ENCODE data around the gene HIVEP3. TPM values are rescaled to one million over a fixed set of nuclear protein-coding genes. Genes with fewer than 3 reads are reported as not detected.

HIVEP3 gene
- total and polyA plus RNA-seq, 5 donors: 6.3 to 7.9 (median 7.2) TPM

DNA sequence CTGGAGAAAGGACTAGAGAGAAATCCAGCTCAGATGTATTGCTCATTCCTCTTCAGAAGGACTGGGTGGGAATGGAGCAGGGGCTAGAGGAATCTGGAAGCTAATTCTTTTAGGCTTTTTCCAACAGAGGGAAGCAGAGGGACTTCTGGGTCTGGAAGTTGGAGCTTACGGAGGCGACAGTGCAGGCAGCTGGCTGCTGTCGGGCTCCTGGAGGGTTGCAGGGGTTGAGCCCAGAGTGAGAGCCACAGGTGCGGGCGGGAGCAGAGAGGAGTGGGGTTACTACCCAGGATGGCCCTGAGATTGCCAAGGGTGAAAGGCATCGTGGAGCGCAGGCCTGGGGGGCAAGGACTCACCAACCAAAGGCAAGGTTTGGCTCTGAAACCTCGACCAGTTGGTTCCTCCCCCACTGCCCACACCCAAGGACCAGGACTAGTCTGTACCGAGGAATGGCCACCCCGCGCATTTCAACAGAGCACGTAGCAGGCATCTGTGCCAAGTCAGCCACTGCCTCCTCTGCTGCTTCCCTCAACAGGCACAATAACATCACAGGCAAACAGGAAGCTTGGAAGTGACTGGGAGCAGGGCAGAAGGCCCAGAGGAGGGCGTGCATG lies 411.5 kb downstream of the HIVEP3 start:
- no peaks in the 10 kb centered on the region for H3K27me3 ChIP-seq (ENCODE audit: control insufficient read depth, insufficient read depth)
- intact Hi-C loops (cut with DNase I): no loop called here
- WGBS: 75% methylated on average over 13 of the region's 13 CpGs

GRCh38 chr1:41504114-41505035 lies 414.3 kb downstream of the HIVEP3 start:
- H3K27ac ChIP-seq (ENCODE audit: low read length): peak overlapping the region; percentile 22

More for the DNA sequence above, 411.5 kb downstream of the HIVEP3 start:
- Histone ChIP-seq H3K27ac (ENCODE audit: low read length) (no peak overlapping the region), H3K4me3 (ENCODE audit: low read length) (no peak overlapping the region), H3K9me3 (ENCODE audit: control insufficient read depth, low read length) (no peaks in the 10 kb centered on the region), H3K4me1 (ENCODE audit: control insufficient read depth, insufficient read depth, low read length) (no peaks in the 10 kb centered on the region)
- DNase-seq (peak in 2 of 3 donors; percentile 38 to 47), ATAC-seq (no peak)

GRCh38 chr1:41503538-41504113 lies 415.1 kb downstream of the HIVEP3 start:
- H3K4me1 ChIP-seq (ENCODE audit: control insufficient read depth, insufficient read depth, low read length): peaks cover 3% of the 10 kb centered on the region
- no peak for ATAC-seq

More at GRCh38 chr1:41504114-41505035, 414.3 kb downstream of the HIVEP3 start:
- Histone ChIP-seq H3K27me3 (ENCODE audit: control insufficient read depth, insufficient read depth) (no peaks in the 10 kb centered on the region), H3K9me3 (ENCODE audit: control insufficient read depth, low read length) (no peaks in the 10 kb centered on the region), H3K4me3 (ENCODE audit: low read length) (no peak overlapping the region), H3K4me1 (ENCODE audit: control insufficient read depth, insufficient read depth, low read length) (peaks cover 3% of the 10 kb centered on the region)
- intact Hi-C loops (cut with DNase I): no loop called here
- WGBS: 73% methylated on average over 15 of the region's 15 CpGs
- ATAC-seq (peak in 1 of 2 donors; percentile 5), DNase-seq (peak in 1 of 3 donors; percentile 50)

DNA sequence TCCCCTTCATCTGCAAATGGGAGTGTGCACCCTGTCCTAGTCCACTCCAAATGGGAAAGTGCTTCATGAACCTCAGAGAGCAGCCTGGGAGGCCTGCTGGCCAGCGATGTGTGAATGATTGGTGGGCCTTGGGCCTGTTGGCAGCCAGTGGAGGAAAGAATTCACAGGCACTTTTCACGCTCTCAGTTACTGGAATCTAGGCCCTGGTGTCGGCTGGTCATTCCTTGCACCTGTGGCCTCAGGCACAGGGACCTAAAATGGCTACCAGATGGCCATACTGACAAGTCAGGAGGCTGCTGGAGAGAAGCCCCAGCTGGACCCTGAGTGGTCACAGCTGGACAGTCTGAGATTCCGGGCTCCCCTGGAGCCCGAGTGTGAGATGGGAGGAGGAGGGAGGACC lies 415.8 kb downstream of the HIVEP3 start:
- Histone ChIP-seq H3K27me3 (ENCODE audit: control insufficient read depth, insufficient read depth) (no peaks in the 10 kb centered on the region), H3K4me3 (ENCODE audit: low read length) (no peak overlapping the region), H3K27ac (ENCODE audit: low read length) (peak overlapping the region; percentile 68), H3K9me3 (ENCODE audit: control insufficient read depth, low read length) (no peaks in the 10 kb centered on the region), H3K4me1 (ENCODE audit: control insufficient read depth, insufficient read depth, low read length) (peaks cover 3% of the 10 kb centered on the region)
- intact Hi-C loops (cut with DNase I): no loop called here
- 53% methylated on average over 5 of the region's 5 CpGs for WGBS
- ATAC-seq: peak; percentile 18 to 37
- DNase-seq: peak in 1 of 3 donors; percentile 71

More at GRCh38 chr1:41503538-41504113, 415.1 kb downstream of the HIVEP3 start:
- intact Hi-C loops (cut with DNase I): no loop called here
- Histone ChIP-seq H3K9me3 (ENCODE audit: control insufficient read depth, low read length) (no peaks in the 10 kb centered on the region), H3K4me3 (ENCODE audit: low read length) (no peak overlapping the region), H3K27ac (ENCODE audit: low read length) (peak overlapping the region; percentile 22), H3K27me3 (ENCODE audit: control insufficient read depth, insufficient read depth) (no peaks in the 10 kb centered on the region)
- 87% methylated on average over 11 of the region's 11 CpGs for WGBS
- DNase-seq: peak in 1 of 3 donors; percentile 25

GRCh38 chr1:41501581-41501980 lies 417.1 kb downstream of the HIVEP3 start:
- Histone ChIP-seq H3K4me3 (ENCODE audit: low read length) (no peak overlapping the region), H3K27me3 (ENCODE audit: control insufficient read depth, insufficient read depth) (no peaks in the 10 kb centered on the region), H3K27ac (ENCODE audit: low read length) (no peak overlapping the region), H3K4me1 (ENCODE audit: control insufficient read depth, insufficient read depth, low read length) (peaks cover 10% of the 10 kb centered on the region), H3K9me3 (ENCODE audit: control insufficient read depth, low read length) (no peaks in the 10 kb centered on the region)
- intact Hi-C loops (cut with DNase I): no loop called here
- peak in 1 of 2 donors; percentile 14 for ATAC-seq
- DNase-seq: peak in 2 of 3 donors; percentile 67 to 71
- 89% methylated on average over 20 of the region's 20 CpGs for WGBS

GRCh38 chr1:41500781-41501518 lies 417.8 kb downstream of the HIVEP3 start:
- ATAC-seq (no peak), DNase-seq (peak in 1 of 3 donors; percentile 11)
- Histone ChIP-seq H3K27ac (ENCODE audit: low read length) (peak overlapping the region; percentile 80), H3K4me1 (ENCODE audit: control insufficient read depth, insufficient read depth, low read length) (peaks cover 13% of the 10 kb centered on the region), H3K27me3 (ENCODE audit: control insufficient read depth, insufficient read depth) (no peaks in the 10 kb centered on the region), H3K4me3 (ENCODE audit: low read length) (no peak overlapping the region), H3K9me3 (ENCODE audit: control insufficient read depth, low read length) (no peaks in the 10 kb centered on the region)
- intact Hi-C loops (cut with DNase I): no loop called here
- 72% methylated on average over 7 of the region's 7 CpGs for WGBS

DNA sequence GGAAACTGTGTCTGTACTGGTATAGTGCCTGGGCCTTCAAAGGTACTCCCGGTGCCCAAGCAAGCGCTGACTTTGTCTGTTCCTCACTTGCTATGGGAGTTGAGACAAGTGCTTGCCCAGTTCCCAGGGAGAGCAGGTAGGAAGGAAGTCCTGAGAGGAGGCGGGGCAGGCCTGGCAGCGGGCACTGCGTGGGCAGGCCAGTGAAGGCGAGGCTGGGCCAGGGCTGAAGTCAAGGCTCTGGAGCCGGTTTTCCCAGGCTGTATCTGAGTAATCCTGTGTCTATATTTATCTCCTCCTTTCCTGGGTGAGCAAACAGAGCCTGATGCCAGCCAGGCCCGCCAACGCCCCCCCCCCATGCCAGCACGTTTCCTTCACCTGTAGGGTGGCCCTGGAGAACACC lies 418.3 kb downstream of the HIVEP3 start:
- Histone ChIP-seq H3K4me1 (ENCODE audit: control insufficient read depth, insufficient read depth, low read length) (peaks cover 13% of the 10 kb centered on the region), H3K9me3 (ENCODE audit: control insufficient read depth, low read length) (no peaks in the 10 kb centered on the region), H3K27me3 (ENCODE audit: control insufficient read depth, insufficient read depth) (no peaks in the 10 kb centered on the region), H3K4me3 (ENCODE audit: low read length) (no peak overlapping the region), H3K27ac (ENCODE audit: low read length) (peak overlapping the region; percentile 80)
- 67% methylated on average over 10 of the region's 10 CpGs for WGBS
- intact Hi-C loops (cut with DNase I): no loop called here
- ATAC-seq (peak; percentile 16), DNase-seq (peak in 2 of 3 donors; percentile 64 to 78)

GRCh38 chr1:41499591-41499990 lies 419.1 kb downstream of the HIVEP3 start:
- WGBS: 68% methylated on average over 2 of the region's 2 CpGs
- peak overlapping the region; percentile 3 for H3K27ac ChIP-seq (ENCODE audit: low read length)
- no peaks in the 10 kb centered on the region for H3K27me3 ChIP-seq (ENCODE audit: control insufficient read depth, insufficient read depth)
- no peaks in the 10 kb centered on the region for H3K9me3 ChIP-seq (ENCODE audit: control insufficient read depth, low read length)
- DNase-seq: peak in 2 of 3 donors; percentile 41 to 51
- peaks cover 13% of the 10 kb centered on the region for H3K4me1 ChIP-seq (ENCODE audit: control insufficient read depth, insufficient read depth, low read length)
- intact Hi-C loops (cut with DNase I): no loop called here
- no peak overlapping the region for H3K4me3 ChIP-seq (ENCODE audit: low read length)
- ATAC-seq: no peak

- H3K9me3 ChIP-seq (ENCODE audit: control insufficient read depth, low read length): no peaks in the 10 kb centered on the region
- 47% methylated on average over 12 of the region's 12 CpGs for WGBS
- H3K27ac ChIP-seq (ENCODE audit: low read length): peak overlapping the region; percentile 83
- no peaks in the 10 kb centered on the region for H3K27me3 ChIP-seq (ENCODE audit: control insufficient read depth, insufficient read depth)
- ATAC-seq: peak; percentile 40 to 46
- intact Hi-C loops (cut with DNase I): no loop called here
- H3K4me1 ChIP-seq (ENCODE audit: control insufficient read depth, insufficient read depth, low read length): peaks cover 13% of the 10 kb centered on the region
- H3K4me3 ChIP-seq (ENCODE audit: low read length): no peak overlapping the region
- DNase-seq: peak; percentile 78 to 89 (median 87)
Observed at GRCh38 chr1:41498804-41499203, 419.9 kb downstream of the HIVEP3 start.

DNA sequence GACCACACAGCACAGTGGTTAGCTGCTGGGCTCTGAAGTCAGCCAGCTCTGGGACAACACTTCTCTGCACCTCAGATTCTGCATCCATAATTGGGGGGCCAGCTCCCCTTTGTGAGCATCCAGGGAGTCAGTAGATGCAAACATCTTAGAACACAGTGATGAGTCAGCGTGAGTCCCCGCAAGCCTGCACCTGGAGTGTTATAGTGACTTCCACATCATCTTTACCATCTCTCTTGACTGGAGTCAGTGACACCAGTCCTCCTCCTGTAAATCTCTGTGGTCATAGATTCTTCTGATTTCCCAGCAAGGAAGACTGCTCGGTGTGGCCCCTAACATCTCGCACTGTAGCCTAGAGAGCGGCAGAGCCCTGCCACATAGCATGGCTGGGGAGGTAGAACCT lies 420.3 kb downstream of the HIVEP3 start:
- Histone ChIP-seq H3K27ac (ENCODE audit: low read length) (peak overlapping the region; percentile 83), H3K27me3 (ENCODE audit: control insufficient read depth, insufficient read depth) (no peaks in the 10 kb centered on the region), H3K4me3 (ENCODE audit: low read length) (no peak overlapping the region), H3K9me3 (ENCODE audit: control insufficient read depth, low read length) (no peaks in the 10 kb centered on the region), H3K4me1 (ENCODE audit: control insufficient read depth, insufficient read depth, low read length) (peaks cover 13% of the 10 kb centered on the region)
- no peak for ATAC-seq
- WGBS: 93% methylated on average over 5 of the region's 5 CpGs
- DNase-seq: peak in 1 of 3 donors; percentile 16
- intact Hi-C loops (cut with DNase I): no loop called here

All from right cardiac atrium (tissue), 5 donors.